Chondrocyte (in vitro differentiated cells): Measurements from ENCODE around the gene HELZ2. TPM values are rescaled to one million over a fixed set of nuclear protein-coding genes. Genes with fewer than 3 reads are reported as not detected.

Source experiments
- DNase-seq: peaks from one replicate; pipeline ENCODE4 v3.0.0; 2021; ENCODE audit warnings: mixed read lengths, low spot score
- H3K27ac Mint-ChIP-seq: one replicate; pipeline ENCODE4 v1.8.0; 2021; ENCODE audit warnings: mild to moderate bottlenecking, moderate library complexity, mixed read lengths; ENCODE audit not compliant: unreplicated experiment
- H3K27me3 Mint-ChIP-seq: 2 replicates; pipeline ENCODE4 v1.8.0; 2021; ENCODE audit warnings: low read depth, mixed read lengths
- H3K36me3 Mint-ChIP-seq: 2 replicates; pipeline ENCODE4 v1.8.0; 2021; ENCODE audit warnings: low read depth, mixed read lengths
- H3K4me1 Mint-ChIP-seq: 2 replicates; pipeline ENCODE4 v1.8.0; 2021; ENCODE audit warnings: low read depth, mild to moderate bottlenecking, mixed read lengths
- H3K4me3 Mint-ChIP-seq: one replicate; pipeline ENCODE4 v1.8.0; 2021; ENCODE audit warnings: mild to moderate bottlenecking, moderate library complexity, mixed read lengths; ENCODE audit not compliant: unreplicated experiment
- H3K9me3 Mint-ChIP-seq: 2 replicates; pipeline ENCODE4 v1.8.0; 2021; ENCODE audit warnings: low read depth, mixed read lengths
- total RNA-seq: library from RNA; stranded (reverse); gene quantifications from 3 replicates; pipeline ENCODE4 v1.2.1, GENCODE V29; 2021
- TF ChIP-seq, protein P1 (sequence below): fragments of 200-600 bp; sonication (generic); IDR thresholded peaks from 2 replicates; pipeline ENCODE4 v1.5.0; 2021; ENCODE audit warnings: antibody characterized with exemption, mild to moderate bottlenecking, moderate library complexity

HELZ2 gene
- total RNA-seq, 1 donor from 2014 or later, result 14.9 TPM

DNA sequence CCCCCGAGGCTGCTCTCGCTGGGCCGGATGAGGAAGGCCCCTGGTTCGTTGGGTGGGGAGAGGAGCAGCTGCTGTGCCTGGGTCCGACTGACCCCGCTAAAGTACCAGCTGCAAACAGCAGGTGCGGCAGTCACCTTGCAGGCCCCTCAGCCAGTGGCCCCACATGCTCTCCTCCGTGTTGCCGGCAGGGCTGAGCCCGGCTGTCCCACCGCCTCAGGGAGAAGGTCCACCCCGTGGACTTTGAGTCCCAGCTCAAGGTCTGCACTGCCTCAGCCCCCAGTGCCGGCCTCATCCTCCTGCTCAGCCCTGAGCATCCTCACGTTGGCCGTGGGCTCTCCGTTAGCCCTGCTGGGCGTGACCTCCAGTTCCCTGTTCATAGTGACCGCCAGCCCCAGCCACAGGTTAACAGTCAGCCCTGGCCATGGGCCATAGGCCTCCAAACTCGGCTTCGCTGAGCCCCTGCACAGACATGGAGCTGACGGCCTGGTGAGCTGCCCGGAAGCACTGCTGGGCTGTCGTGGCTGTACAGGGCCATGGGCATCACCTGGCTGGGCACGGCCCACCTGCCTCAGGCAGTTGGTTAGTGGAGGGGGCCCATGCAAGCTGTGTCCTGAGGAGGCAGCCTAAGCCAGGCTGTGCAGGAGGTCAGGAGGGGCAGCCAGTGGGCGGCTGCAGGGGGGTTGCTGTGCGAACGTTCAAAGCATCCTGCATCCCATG lies 29.6 kb downstream of the HELZ2 start:
- H3K9me3 Mint-ChIP-seq, result no peaks in the 10 kb centered on the region

DNA sequence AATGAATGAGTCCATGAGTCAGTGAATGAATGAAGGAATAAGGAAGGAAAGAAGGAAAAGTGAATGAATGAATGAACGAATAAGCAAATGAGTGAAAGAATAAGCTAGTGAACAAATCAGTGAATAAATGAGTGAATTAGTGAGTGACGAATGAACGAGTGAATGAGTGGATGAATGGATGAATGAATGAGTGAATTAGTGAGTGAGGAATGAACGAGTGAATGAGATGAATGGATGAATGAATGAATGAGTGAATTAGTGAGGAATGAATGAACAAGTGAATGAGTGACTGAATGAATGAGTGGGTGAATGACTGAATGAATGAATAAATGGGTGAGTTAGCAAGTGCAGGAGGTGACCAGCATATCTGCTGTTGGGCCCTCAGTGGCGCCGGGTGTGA lies 30.3 kb downstream of the HELZ2 start:
- H3K4me3 Mint-ChIP-seq, result no peak overlapping the region
- H3K27ac Mint-ChIP-seq, result no peak overlapping the region
- H3K36me3 Mint-ChIP-seq, result no peaks in the 10 kb centered on the region
- TF ChIP-seq, protein P1, sequence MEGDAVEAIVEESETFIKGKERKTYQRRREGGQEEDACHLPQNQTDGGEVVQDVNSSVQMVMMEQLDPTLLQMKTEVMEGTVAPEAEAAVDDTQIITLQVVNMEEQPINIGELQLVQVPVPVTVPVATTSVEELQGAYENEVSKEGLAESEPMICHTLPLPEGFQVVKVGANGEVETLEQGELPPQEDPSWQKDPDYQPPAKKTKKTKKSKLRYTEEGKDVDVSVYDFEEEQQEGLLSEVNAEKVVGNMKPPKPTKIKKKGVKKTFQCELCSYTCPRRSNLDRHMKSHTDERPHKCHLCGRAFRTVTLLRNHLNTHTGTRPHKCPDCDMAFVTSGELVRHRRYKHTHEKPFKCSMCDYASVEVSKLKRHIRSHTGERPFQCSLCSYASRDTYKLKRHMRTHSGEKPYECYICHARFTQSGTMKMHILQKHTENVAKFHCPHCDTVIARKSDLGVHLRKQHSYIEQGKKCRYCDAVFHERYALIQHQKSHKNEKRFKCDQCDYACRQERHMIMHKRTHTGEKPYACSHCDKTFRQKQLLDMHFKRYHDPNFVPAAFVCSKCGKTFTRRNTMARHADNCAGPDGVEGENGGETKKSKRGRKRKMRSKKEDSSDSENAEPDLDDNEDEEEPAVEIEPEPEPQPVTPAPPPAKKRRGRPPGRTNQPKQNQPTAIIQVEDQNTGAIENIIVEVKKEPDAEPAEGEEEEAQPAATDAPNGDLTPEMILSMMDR, result no peak
- no peaks in the 10 kb centered on the region for H3K4me1 Mint-ChIP-seq
- H3K9me3 Mint-ChIP-seq, result no peaks in the 10 kb centered on the region
- H3K27me3 Mint-ChIP-seq, result peaks cover 8% of the 10 kb centered on the region
- DNase-seq, result no peak

More for the DNA sequence above, 29.6 kb downstream of the HELZ2 start:
- no peak overlapping the region for H3K27ac Mint-ChIP-seq
- TF ChIP-seq, protein P1, result no peak
- peaks cover 9% of the 10 kb centered on the region for H3K27me3 Mint-ChIP-seq
- no peaks in the 10 kb centered on the region for H3K36me3 Mint-ChIP-seq
- no peaks in the 10 kb centered on the region for H3K4me1 Mint-ChIP-seq
- DNase-seq, result no peak
- no peak overlapping the region for H3K4me3 Mint-ChIP-seq

DNA sequence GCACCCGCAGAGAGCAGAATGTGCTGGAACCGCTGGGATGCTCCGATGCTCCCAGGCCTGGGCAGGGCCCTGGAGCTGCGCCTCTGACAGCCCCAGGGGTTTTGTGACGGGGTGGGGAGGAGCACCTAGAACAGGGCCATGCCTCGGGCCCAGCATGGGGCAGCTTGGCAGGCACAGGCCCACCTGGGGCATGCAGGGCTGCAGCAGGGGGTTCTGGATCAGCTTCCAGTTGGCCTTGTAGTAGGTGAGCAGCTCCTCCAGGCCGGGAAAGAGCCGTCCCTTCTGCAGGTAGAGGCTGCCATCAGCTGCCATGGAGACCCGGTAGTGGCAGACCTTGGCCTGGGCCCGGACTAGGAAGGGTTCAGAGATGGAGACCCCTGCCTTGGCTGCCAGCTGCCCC lies 30.9 kb downstream of the HELZ2 start:
- no peaks in the 10 kb centered on the region for H3K4me1 Mint-ChIP-seq
- peaks cover 6% of the 10 kb centered on the region for H3K27me3 Mint-ChIP-seq
- TF ChIP-seq, protein P1, result no peak
- no peak for DNase-seq
- H3K27ac Mint-ChIP-seq, result no peak overlapping the region
- no peaks in the 10 kb centered on the region for H3K9me3 Mint-ChIP-seq
- no peak overlapping the region for H3K4me3 Mint-ChIP-seq
- no peaks in the 10 kb centered on the region for H3K36me3 Mint-ChIP-seq

DNA sequence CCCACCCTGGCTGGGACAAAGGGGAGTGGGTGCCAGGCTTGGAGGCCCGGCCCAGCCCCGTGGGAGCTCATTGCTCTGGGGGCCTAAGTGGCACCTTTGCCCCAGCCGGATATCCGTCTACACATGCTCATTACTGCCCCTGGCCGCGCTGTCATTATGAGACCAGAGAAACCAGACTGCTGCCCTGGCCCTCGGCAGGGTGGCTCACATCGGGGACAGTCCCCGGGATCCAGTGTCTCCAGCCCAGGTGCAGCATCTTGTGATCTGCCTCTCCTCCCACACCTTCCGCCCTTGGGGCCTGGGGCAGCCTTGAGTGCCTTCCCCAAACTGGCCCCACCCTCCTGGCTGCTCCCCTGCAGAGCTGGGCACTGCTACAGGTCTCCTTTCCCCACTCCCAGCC lies 31.3 kb downstream of the HELZ2 start:
- Mint-ChIP-seq H3K4me3 (no peak overlapping the region), H3K9me3 (no peaks in the 10 kb centered on the region), H3K36me3 (no peaks in the 10 kb centered on the region), H3K4me1 (peaks cover 4% of the 10 kb centered on the region), H3K27me3 (peaks cover 6% of the 10 kb centered on the region), H3K27ac (no peak overlapping the region)
- DNase-seq, result no peak
- TF ChIP-seq, protein P1, result no peak

DNA sequence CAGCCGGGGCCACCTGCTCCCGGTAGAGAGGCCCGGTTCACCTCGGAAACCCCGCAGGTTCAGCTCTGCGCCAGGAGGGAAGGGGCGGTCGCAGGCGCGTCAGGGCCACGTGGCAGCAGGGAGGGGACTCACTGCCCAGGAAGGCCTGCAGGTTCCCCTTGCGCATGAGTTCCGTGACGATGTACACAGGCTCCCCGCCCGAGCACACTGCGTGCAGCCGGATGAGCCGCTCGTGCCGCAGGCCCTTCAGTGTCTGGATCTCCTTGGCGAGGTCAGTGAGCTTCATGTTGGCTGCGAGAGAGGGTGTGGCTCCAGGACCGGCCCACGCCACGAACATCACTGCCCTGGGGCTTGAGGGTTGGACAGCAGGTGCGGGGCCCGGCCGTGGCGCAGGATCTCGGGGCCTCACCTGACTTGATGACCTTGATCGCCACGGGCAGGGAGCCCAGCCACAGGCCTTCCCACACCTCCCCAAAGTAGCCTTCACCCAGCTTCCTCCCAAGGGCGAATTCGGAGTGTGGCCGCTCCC lies 31.9 kb downstream of the HELZ2 start:
- peaks cover 6% of the 10 kb centered on the region for H3K27me3 Mint-ChIP-seq
- no peak overlapping the region for H3K4me3 Mint-ChIP-seq
- H3K4me1 Mint-ChIP-seq, result peaks cover 5% of the 10 kb centered on the region
- no peak for DNase-seq
- no peak overlapping the region for H3K27ac Mint-ChIP-seq
- H3K9me3 Mint-ChIP-seq, result no peaks in the 10 kb centered on the region
- no peaks in the 10 kb centered on the region for H3K36me3 Mint-ChIP-seq
- TF ChIP-seq, protein P1, result no peak
